PC-9 (cell line): ENCODE results near the gene MBD5.

Experiments used
- CTCF ChIP-seq: fragments of 200-600 bp; sonication (generic); conservative IDR thresholded peaks from 2 replicates; pipeline ENCODE4 v1.6.1; 2017; ENCODE audit warnings: mixed run types, antibody characterized with exemption, mild to moderate bottlenecking, moderate library complexity
- EZH2 ChIP-seq: fragments of 200-600 bp; sonication (generic); IDR thresholded peaks from 2 replicates; pipeline ENCODE4 v1.8.0; 2017; ENCODE audit warnings: antibody characterized with exemption, low read depth

GRCh38 chr2:148202237-148202636, 181.3 kb downstream of the MBD5 start:
- TF ChIP-seq EZH2 (no peak), CTCF (no peak)
